GM12875 (cell line): ENCODE measurements around the gene PIGW.

Experiments used
- H3K4me3 ChIP-seq: one replicate; pipeline ENCODE4 v1.5.1; 2011; ENCODE audit warnings: low read depth, low read length, control low read depth
- TF ChIP-seq, protein P1 (sequence below): IDR thresholded peaks from 2 replicates; pipeline ENCODE4 v1.5.1; 2011; ENCODE audit warnings: low read depth, mild to moderate bottlenecking, control low read depth, inconsistent platforms, low read length, moderate library complexity, borderline replicate concordance; ENCODE audit not compliant: insufficient read depth

PIGW gene

DNA sequence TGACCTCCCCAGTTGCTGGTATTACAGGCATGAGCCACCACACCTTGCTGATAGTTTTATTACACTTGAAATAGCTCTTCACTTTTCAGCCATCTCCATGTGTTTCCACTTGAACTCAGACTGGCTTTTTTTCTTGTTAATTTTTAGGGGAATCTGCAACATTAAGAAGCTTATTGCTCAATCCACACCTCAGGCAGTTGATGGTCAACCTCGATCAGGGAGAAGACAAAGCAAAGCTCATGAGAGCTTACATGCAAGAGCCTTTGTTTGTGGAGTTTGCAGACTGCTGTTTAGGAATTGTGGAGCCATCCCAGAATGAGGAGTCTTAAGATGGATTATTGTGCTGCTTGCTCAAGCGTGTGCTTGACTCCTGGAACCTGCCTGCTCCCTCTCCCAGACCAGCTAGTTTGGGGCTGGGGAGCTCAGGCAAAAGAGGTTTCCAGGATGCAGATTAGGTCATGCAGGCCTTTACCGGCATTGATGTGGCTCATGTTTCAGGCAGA lies 39.7 kb upstream of the PIGW start:
- TF ChIP-seq, protein P1, sequence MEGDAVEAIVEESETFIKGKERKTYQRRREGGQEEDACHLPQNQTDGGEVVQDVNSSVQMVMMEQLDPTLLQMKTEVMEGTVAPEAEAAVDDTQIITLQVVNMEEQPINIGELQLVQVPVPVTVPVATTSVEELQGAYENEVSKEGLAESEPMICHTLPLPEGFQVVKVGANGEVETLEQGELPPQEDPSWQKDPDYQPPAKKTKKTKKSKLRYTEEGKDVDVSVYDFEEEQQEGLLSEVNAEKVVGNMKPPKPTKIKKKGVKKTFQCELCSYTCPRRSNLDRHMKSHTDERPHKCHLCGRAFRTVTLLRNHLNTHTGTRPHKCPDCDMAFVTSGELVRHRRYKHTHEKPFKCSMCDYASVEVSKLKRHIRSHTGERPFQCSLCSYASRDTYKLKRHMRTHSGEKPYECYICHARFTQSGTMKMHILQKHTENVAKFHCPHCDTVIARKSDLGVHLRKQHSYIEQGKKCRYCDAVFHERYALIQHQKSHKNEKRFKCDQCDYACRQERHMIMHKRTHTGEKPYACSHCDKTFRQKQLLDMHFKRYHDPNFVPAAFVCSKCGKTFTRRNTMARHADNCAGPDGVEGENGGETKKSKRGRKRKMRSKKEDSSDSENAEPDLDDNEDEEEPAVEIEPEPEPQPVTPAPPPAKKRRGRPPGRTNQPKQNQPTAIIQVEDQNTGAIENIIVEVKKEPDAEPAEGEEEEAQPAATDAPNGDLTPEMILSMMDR = no peak
- H3K4me3 ChIP-seq = no peak overlapping the region

DNA sequence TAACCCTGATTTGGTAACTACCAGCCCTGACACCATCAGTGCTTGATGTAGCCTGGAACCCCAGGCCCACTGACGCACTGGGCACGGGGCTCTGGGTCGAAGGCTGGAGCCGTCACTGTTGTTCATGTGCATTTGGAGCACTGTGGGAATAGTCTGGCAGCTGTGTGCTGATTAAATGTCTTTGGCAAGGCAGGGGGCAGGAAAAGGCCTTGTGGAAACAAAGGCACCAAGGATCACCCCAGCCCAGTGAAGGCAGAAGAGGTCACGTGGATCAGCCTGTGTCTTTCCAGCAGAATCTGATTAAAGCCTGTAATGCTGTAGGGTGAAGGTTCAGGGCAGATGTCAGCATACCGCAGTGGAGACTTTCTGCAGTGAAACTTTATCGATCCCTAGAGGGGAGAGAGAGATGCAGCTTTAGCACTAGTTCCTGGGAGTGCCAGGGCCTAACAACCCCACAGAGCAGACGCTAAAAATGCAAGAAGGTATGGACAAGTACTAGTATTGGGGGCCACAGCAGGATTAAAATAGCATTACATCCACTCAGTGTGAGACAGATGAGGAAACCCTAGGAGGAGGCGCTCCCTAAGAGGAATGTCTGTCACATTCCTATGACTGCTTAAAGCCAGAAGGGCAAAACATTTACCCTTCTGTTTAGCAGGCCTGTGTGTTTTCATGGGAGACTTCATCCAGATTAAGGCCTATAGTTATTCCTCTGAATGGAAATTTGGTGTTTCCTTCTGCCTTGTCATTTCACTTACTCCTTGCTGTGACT lies 38.6 kb upstream of the PIGW start:
- H3K4me3 ChIP-seq = no peak overlapping the region
- TF ChIP-seq, protein P1 = no peak

DNA sequence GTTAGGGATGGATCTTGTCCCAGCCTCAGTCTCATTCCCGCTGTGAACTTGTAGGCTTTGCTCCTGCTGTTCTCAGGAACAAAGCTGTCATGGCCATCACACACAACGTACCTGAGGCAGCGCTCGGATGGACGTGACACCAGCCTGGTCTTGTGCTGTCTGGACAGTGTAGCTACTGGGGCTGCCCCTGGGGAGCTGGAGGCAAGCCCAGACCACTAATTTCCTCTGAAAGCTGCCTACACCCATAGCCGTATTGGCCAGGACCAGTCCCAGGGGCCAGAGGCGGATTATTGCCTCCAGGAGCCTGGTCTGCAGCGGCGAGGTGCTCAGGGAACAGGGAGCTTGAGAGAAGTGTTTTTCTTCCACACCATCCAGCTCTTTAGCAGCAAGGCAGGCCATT lies 36.6 kb upstream of the PIGW start:
- H3K4me3 ChIP-seq = no peak overlapping the region
- TF ChIP-seq, protein P1 = no peak

DNA sequence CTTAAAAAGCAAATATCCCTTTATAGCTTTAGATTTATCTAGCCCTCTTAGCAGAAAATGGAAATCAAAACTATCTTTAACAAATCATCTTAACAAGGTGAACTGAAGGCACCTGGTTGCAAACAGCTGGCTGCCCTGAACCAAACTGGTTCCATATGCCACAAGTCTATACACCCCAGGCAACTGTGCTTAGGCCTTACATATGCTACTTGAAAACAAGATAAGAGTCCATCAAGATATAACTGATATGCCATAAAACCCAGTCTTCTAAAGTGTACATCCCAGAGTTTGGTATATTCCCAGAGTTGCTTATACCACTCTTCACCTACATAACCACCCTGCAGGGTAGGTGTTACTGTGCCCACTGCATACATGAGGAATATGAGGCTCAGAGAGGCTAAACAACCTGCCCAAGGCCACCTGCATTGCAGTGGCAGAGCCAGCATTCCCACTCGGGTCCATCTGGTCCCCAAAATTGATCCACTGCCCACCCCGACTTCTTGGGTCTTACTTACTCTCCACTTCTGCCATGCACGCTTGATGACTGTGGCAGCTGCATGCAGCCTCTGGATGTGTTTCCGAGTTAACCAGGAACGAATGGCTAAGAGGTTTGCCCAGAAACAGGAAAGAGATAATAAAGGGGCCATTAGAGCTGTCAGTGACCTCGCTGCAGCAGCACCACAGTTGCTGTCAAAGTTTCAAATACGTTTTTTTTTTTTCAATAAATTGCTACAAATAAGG lies 36.1 kb upstream of the PIGW start:
- TF ChIP-seq, protein P1 = no peak
- H3K4me3 ChIP-seq = no peak overlapping the region

DNA sequence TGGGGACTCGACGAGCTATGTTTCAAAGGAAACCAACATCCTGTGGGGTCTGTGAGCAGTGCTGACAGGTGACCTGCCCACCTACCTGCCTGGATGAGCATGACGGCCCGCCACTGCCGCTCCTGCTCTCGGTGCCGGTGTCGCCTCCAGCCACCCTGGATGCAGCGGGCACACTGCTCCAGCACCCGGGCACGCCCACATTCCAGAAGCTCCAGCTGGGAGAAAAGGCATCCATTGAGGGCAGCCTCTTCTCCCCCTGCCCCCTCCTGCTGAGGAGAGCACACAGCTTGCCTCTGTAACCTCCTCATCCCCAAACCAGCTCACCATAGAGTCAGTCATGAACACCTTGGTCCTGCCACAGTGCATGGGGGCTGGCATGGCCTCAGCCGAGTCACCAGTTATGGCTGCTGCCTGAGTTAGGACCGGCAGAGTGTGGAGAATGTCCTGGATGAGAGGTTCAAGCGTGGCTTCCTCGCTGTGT lies 34.0 kb upstream of the PIGW start:
- TF ChIP-seq, protein P1 = no peak
- H3K4me3 ChIP-seq = no peak overlapping the region

DNA sequence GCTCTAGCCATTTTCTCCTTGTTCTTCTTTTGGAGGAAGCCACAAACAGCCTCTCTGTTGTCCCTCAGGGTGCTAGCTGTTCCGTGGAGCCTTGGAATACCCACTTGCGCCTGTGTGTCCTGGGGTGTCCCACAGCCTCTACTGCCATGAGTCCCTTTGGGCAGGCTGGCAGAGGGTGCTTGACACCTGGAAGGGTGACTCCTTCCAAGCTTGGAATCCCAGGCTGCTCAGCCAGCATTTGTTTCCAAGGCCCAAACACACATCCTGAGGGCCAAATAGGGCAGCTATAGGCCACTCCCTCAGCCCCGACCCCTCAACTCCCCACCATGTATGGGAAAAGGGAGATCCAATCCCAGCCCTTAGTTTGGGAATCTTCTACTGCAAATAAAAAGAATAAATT lies 33.4 kb upstream of the PIGW start:
- TF ChIP-seq, protein P1 = no peak
- no peak overlapping the region for H3K4me3 ChIP-seq
